T-helper 1 cell (primary cell): Measurements from ENCODE around the gene GINS2.

Experiments used
- DNase-seq, 5 donors: peaks; one replicate each; pipeline ENCODE4 v3.0.0-alpha.2; 2012 to 2020

The GINS2 gene

GRCh38 chr16:85652431-85653221 lies 36.1 kb downstream of the GINS2 start:
- DNase-seq, result peak in 2 of 5 donors; percentile 18 to 21

- DNase-seq, result no peak
These were observed 36.9 kb downstream of the GINS2 start for GRCh38 chr16:85651629-85652430.

GRCh38 chr16:85650844-85651628 lies 37.7 kb downstream of the GINS2 start:
- DNase-seq, result no peak

- DNase-seq, result no peak
These were observed 38.5 kb downstream of the GINS2 start for GRCh38 chr16:85650135-85650843.

- DNase-seq, result no peak
These were observed 39.2 kb downstream of the GINS2 start for GRCh38 chr16:85649411-85650134.

GRCh38 chr16:85648805-85649204 lies 39.9 kb downstream of the GINS2 start:
- DNase-seq, result no peak

GRCh38 chr16:85648070-85648714 lies 40.6 kb downstream of the GINS2 start:
- DNase-seq, result no peak

GRCh38 chr16:85646976-85647375 lies 41.8 kb downstream of the GINS2 start:
- no peak for DNase-seq

GRCh38 chr16:85646358-85646907 lies 42.3 kb downstream of the GINS2 start:
- no peak for DNase-seq

GRCh38 chr16:85645021-85645589 lies 43.6 kb downstream of the GINS2 start:
- DNase-seq, result no peak

- DNase-seq, result no peak
These were observed 44.6 kb downstream of the GINS2 start for GRCh38 chr16:85644093-85644712.

GRCh38 chr16:85643631-85644030 lies 45.1 kb downstream of the GINS2 start:
- DNase-seq, result no peak

GRCh38 chr16:85642762-85643358 lies 45.9 kb downstream of the GINS2 start:
- no peak for DNase-seq

GRCh38 chr16:85641776-85642176 lies 47.0 kb downstream of the GINS2 start:
- DNase-seq, result no peak

GRCh38 chr16:85641305-85641704 lies 47.4 kb downstream of the GINS2 start:
- DNase-seq, result no peak

- no peak for DNase-seq
These were observed 48.2 kb downstream of the GINS2 start for GRCh38 chr16:85640585-85640984.

- DNase-seq, result no peak
These were observed 48.5 kb downstream of the GINS2 start for GRCh38 chr16:85640254-85640558.

GRCh38 chr16:85639529-85640253 lies 49.1 kb downstream of the GINS2 start:
- no peak for DNase-seq
